Germinal center (tissue), 1 donor: ENCODE results near the gene TRO.
A peak's percentile ranks its signal among the peaks of the same experiment; 100 is the strongest.

Source experiments
- DNase-seq: peaks from one replicate; pipeline ENCODE4 v3.0.0; 2012; ENCODE audit warnings: mixed read lengths, low spot score

TRO gene, protein sequence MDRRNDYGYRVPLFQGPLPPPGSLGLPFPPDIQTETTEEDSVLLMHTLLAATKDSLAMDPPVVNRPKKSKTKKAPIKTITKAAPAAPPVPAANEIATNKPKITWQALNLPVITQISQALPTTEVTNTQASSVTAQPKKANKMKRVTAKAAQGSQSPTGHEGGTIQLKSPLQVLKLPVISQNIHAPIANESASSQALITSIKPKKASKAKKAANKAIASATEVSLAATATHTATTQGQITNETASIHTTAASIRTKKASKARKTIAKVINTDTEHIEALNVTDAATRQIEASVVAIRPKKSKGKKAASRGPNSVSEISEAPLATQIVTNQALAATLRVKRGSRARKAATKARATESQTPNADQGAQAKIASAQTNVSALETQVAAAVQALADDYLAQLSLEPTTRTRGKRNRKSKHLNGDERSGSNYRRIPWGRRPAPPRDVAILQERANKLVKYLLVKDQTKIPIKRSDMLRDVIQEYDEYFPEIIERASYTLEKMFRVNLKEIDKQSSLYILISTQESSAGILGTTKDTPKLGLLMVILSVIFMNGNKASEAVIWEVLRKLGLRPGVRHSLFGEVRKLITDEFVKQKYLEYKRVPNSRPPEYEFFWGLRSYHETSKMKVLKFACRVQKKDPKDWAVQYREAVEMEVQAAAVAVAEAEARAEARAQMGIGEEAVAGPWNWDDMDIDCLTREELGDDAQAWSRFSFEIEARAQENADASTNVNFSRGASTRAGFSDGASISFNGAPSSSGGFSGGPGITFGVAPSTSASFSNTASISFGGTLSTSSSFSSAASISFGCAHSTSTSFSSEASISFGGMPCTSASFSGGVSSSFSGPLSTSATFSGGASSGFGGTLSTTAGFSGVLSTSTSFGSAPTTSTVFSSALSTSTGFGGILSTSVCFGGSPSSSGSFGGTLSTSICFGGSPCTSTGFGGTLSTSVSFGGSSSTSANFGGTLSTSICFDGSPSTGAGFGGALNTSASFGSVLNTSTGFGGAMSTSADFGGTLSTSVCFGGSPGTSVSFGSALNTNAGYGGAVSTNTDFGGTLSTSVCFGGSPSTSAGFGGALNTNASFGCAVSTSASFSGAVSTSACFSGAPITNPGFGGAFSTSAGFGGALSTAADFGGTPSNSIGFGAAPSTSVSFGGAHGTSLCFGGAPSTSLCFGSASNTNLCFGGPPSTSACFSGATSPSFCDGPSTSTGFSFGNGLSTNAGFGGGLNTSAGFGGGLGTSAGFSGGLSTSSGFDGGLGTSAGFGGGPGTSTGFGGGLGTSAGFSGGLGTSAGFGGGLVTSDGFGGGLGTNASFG (N-terminal part only)

DNA sequence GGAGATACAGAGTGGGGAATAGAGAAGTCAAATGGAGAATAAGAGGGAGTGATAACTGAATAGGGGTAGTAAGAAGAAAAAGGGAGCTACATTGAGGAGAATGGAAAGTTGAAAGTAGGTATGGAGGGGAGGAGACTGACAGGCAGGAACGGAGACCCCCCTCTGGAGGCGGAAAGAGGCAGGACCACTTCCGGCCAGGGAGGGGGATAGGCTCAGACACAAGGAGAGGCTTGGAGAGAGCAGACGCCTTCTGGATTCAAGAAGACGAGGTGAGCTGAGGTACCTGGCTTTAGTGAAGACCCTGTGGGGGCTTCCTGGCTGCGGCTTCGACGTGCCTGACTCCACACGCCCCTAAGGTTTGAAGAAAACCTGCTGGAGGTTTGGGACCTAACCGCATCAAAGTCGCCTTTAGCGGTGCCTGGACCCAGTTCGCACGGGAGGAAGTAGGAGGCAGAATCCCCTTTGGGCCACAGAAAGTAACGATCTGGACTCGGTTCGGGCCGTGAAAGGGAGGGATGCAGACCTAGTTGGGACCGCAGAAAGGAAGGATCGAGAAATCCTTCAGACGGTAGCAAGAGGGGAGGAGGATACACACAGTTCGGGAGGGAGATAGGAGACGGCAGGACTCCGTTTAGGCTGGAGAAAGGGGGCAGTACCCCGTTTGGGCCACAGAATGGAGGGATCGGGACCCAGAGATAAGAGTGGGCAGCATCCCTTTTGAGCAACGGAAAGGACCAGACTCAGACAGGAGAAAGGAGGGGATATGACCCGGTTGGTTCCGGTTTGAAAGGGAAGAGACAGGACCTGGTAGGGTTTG lies at the start of gene TRO:
Gene TRO, plus strand, starts transcription at position 215 of the 817 bp plus-strand sequence. CDS start 1,423 bp downstream, outside the sequence.
- no peak for DNase-seq

DNA sequence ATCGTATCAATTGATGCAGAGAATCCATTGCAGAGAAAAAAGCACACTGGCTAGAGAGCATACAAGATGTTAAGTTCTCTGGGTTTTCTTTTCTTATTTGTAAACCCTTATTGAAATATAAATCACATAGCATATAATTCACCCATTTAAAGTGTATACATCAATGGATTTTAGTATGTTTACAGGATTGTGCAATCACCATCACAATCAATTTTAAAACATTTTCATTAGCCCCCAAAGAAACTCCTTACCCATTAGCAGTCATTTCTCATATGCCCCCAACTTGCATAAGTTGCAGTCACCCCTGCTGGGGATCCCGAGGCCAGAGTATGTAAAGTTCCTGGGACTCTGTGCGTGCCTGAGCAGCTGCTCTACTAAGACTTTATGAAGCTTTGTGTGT lies 34.9 kb upstream of the TRO start:
- DNase-seq = no peak

DNA sequence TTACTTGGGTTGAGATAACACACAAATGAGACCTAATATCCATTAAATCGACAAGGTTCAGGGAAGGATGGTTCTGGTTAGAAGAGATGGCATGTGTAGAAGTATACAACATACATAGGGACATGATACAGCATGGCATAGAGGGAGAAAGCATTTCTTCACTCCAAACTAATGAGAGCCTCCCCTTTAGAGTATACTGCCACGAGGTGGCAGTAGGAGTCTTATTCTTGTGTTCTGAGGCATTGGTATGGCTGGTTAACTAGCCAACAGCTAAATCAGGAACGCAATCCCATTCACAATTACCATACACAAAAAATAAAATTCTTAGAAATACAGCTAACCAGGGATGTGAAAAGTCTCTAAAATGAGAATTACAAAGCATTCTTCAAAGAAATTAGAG lies 29.1 kb upstream of the TRO start:
- DNase-seq = peak; percentile 1

DNA sequence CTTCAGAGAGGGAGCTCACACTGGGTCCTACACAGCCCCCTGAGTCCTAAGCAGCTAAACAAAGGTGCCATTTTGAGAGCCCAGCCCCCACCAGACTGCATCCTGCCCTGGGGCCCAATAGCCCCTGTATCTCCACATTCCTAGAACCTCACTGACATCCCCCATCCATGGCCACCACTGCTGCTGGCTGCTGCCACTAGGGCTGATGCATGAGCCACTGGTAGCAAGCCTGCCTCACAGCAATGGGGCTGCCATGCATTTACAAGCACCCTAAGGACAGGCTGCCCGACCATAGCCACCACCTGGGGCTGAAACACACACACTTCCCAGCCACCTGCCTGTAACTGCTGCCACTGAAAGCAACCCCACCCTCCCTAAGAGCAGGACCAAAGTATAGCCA lies 26.5 kb upstream of the TRO start:
- DNase-seq = no peak

DNA sequence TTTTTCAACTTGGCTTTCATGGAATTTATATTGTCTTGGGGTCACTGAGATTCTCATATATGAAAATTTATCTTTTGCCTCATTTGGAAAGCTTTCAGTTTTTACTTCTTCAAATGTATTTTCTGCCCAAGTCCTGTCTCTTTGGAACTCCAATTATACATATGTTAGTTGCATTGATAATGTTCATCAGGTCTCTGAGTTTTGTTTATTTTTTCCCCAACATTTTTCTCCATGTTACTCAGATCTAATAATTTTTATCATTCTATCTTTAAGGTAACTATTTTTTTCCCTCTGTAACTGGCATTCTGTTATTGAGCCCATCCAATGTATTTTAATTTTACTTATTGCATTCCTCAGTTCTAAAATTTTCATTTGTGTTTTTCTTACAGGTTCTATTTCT lies 10.7 kb upstream of the TRO start:
- no peak for DNase-seq

DNA sequence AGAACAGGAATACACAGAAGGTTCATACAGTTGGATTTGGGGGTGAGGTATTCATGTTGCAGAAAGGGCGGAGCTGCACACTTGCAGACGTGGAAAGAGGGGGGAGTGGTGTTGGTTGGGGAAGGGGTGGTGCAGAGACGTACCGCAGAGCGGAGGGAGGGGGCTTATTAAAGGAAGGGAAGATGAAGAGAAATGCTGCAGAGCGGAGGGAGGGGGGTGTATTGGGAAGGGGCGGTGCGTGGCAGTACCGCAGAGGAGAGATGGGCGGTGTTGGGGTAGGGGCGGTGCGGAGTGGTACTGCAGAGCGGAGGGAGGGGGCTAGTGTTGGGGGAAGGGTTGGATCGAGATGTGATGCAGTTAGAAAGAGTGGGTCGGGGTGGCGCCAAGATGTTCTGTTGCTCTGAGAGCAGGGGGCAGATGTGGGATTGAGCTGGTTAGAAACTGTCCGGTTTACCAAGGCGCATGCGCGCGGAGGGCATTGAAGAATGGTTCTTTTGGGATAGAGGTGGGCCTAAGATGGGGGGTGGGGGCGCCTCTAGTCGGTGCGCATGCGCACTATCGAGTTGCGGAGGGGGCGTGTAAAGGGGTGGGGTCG lies 900 bp downstream of the TRO start:
- DNase-seq = peak; percentile 33

DNA sequence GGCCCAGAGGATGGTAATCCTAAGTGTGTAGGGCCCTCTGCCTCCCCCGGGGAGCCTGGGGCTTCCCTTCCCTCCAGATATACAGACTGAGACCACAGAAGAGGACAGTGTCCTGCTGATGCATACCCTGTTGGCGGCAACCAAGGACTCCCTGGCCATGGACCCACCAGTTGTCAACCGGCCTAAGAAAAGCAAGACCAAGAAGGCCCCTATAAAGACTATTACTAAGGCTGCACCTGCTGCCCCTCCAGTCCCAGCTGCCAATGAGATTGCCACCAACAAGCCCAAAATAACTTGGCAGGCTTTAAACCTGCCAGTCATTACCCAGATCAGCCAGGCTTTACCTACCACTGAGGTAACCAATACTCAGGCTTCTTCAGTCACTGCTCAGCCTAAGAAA lies 1.9 kb downstream of the TRO start:
- DNase-seq = no peak

DNA sequence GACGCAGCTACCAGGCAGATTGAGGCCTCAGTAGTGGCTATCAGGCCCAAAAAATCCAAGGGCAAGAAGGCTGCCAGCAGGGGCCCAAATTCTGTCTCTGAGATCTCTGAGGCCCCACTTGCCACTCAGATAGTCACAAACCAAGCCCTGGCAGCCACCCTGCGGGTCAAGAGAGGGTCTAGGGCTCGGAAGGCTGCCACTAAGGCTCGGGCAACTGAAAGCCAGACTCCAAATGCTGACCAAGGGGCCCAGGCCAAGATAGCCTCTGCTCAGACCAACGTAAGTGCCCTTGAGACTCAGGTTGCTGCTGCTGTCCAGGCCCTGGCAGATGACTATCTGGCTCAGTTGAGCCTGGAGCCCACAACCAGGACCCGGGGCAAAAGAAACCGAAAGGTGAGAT lies 2.8 kb downstream of the TRO start:
- no peak for DNase-seq

DNA sequence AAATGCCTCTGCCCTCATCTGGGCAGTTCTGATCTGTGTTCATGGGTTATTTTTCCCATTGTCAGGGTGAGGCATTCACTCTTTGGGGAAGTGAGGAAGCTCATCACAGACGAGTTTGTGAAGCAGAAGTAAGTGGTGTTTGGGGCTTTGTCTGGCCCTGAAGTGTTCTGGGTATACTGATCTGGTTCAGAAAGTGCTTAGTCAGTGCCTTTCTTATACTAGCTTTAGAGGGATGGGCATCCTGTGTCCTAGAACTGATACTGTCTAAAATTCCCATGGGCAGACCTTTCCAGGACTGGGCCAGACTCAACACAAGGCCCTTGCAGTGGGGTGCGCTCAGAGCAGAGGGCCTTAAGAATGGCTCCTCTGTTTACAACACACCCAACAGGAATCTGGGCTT lies 6.4 kb downstream of the TRO start:
- no peak for DNase-seq

DNA sequence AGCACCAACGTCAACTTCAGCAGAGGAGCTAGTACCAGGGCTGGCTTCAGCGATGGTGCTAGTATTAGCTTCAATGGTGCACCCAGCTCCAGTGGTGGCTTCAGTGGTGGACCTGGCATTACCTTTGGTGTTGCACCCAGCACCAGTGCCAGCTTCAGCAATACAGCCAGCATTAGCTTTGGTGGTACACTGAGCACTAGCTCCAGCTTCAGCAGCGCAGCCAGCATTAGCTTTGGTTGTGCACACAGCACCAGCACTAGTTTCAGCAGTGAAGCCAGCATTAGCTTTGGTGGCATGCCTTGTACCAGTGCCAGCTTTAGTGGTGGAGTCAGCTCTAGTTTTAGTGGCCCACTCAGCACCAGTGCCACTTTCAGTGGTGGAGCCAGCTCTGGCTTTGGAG lies 8.3 kb downstream of the TRO start:
- DNase-seq = no peak

DNA sequence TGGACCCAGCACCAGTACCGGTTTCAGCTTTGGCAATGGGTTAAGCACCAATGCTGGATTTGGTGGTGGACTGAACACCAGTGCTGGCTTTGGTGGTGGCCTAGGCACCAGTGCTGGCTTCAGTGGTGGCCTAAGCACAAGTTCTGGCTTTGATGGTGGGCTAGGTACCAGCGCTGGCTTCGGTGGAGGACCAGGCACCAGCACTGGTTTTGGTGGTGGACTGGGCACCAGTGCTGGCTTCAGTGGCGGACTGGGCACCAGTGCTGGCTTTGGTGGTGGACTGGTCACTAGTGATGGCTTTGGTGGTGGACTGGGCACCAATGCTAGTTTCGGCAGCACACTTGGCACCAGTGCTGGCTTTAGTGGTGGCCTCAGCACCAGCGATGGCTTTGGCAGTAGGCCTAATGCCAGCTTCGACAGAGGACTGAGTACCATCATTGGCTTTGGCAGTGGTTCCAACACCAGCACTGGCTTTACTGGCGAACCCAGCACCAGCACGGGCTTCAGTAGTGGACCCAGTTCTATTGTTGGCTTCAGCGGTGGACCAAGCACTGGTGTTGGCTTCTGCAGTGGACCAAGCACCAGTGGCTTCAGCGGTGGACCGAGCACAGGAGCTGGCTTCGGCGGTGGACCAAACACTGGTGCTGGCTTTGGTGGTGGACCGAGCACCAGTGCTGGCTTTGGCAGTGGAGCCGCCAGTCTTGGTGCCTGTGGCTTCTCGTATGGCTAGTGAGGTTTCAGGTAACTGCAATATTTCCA lies 9.8 kb downstream of the TRO start:
- DNase-seq = no peak

DNA sequence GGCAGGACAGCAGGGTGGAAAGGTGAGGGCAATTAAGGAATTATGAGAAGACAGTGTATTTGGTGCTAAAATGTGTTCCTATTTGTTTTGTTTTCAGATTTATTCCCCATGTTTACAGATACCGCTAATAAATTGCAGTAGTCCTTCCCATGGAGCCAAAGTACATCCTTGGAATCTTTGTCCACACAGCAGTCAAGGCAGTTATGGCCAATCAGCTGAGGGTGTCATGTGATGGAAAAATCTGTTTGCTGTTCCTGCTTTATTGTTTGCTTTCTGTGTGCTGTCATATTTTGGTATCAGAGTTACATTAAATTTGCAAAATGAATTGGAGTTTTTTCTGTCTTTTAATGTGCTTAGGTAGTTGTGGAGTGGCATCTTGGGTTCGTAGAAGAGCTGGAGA lies 10.5 kb downstream of the TRO start:
- no peak for DNase-seq

DNA sequence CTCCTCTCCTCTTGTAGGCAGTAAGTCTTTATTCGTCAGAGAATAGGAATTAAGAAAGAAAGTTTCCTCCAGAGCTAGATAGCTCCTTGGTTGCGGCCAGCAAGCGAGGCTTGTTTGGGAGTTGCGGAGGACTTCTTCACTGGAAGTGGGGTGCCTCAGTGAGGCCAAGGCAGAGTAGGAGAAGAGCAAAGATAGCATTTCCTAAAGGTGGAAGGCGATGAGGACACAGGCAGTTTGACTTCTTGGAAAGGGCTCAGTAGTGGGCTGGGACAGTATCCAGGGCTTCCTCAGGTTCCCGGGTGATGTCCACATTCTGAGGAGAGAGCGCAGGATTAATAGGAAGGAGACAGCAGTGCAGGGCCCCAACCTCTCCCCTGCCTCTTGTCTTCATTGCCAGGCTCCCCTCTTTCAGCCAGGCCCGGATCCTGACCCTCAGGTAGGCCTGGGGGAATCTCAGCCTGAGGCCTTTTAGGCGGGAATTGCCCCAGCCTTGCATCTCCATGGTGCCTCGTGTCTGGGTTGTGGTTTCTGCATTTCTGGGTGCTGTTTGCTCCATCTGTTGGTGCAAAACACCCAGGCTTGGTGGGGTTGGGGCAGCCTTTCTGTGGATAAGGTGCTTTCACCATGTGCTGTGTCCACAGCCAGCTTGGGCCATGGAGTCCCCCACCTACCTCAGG lies 12.7 kb downstream of the TRO start:
- DNase-seq = no peak

DNA sequence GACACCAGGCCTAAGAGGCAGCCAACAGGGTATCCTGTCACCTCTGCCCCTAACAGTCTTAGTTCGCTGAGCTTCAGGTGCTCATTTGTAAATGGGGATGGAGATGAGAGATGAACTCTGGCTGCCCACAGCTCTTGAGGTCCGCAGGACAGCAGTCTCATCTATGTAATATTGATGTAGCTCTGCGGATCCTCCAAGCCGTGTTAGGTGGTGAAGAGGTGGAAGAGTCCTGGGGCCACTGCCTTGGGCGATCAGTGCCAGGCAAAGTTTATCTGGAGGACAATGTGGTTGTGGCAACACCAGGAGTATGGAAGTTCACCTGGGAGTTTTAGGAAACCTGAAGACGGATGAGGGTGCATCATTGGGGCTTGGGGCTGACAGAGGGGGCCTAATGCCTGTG lies 13.4 kb downstream of the TRO start:
- DNase-seq = no peak

DNA sequence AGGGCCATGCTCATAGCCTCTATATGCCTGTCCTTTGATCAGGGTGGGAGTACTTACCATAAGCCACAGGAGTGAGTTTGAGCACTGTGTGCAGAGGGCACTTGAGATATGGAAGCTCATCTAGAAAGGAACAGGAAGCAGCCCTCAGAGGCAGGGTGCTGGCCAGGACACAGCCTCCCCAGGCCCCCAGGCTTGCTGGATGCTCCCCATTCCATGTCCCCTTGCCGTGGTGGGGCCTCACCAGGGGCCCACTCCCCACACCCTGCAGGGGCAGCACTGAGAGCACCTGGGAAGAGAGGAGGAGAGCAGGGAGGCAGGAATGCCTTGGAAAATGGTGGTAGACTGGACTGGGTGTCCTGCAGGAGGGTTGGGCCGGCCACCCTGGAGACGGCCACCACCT lies 14.3 kb downstream of the TRO start:
- DNase-seq = no peak

DNA sequence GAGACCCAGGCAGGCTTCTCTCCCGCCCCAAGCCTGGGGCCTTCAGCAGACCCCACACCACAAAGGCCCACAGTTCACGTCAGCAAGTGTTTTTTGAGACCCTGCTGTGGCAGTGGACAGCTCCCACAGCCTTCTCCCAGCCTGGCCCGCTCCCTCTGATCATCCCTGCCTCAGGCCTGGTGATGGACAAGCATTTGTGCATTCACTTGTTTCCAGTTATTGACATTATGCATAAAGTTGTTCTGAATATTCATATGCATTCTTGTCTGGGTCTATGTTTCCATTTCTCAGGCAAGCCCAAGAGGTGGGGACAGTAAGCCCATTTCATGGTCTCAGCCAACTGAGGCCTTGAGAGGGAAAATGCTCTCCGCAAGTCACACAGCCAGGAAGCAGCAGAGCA lies 14.7 kb downstream of the TRO start:
- DNase-seq = no peak

DNA sequence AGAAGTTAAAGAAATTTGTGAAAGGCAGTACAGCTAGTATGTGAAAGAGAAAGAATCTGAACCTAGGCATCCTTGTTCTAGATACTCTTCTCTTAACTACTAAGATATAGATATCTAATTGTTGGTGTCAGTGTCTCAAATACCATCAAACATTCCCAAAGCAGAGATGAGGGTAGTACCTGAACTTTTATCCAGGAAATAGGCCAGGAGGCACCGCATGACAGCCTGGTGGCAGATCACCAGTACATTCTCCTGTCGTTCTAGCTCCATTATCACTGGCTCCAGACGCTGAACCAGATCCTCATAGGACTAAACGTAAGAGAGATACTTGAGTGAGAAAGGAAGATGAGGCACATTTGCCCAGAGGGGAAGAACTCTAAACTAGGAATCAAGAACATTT lies 16.8 kb downstream of the TRO start:
- DNase-seq = no peak

DNA sequence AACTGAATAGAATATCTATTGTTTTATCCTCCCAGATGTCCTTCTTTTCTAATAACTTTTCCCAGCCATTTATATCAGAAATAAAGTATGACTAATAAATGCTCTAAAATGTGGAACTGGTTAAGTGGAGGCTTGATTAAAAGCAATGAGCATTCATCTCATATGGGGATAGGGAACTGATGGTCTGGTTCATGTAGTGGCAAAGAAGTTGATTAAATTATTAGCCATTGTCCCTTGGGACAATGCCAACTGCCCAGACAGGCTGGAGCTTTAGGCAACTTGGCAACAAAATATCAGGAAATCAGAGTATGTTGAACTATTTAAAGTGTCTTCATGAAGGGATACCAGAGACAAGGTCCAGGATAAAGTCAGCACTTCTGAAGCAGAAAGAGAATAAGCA lies 24.2 kb downstream of the TRO start:
- no peak for DNase-seq

DNA sequence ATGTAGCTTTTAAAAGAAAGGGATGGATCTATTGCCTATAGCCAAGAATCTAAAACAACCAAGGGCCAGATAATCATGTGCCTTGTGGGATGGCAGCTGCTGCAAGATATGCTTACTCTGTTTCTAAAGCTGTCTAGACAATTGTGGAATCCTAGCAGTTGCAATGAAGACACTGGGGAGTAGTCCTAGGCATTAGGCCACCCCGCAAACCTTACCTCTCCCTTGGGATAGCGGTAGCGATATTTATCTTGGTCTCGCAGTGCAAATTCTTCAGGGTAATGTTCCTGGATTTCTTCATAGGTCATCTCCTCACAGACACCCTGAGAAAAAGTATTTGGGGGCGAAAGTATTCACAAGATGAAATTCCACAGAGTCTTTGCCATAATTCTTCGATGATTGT lies 24.6 kb downstream of the TRO start:
- DNase-seq = no peak
